ENCODE measurements around the gene ZNF511. TPM values are rescaled to one million over a fixed set of nuclear protein-coding genes. Genes with fewer than 3 reads are reported as not detected.
A peak's percentile ranks its signal among the peaks of the same experiment; 100 is the strongest.

ZNF511 gene
- polyA plus RNA-seq, 1 experiment: 21.6 TPM

DNA sequence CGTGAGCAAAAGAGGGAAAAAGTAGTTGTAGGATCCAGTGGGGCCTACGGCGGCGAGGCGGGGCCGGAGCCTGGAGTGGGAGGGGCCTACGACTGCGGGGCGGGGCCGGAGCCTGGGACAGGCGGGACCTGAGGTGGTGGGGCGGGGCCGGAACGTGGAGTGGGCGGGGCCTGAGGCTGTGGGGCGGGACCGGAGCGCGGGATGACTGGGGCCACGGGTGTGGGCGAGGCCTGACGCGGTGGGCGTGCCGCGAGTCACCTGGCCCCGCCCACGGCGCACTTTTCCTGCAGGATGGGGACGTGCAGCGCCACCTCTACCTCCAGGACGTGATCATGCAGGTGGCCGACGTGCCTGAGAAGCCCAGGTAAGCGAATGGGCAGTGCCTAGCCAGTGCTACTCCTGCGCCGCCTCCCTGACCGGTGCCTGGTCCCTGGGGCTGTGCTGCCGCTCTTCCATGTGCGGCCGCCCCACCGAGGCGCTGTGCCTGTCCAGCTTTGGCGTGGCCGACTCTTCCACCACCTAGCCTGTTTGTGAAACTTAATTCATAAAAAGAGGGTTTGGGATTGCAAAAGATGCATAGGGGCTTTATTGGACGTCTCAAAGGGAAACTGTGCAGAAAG lies 496 bp downstream of the ZNF511 start:
- DNase-seq (ENCODE audit: low read depth, low spot score): peak; percentile 68
- CTCF ChIA-PET: no interaction called here

DNA sequence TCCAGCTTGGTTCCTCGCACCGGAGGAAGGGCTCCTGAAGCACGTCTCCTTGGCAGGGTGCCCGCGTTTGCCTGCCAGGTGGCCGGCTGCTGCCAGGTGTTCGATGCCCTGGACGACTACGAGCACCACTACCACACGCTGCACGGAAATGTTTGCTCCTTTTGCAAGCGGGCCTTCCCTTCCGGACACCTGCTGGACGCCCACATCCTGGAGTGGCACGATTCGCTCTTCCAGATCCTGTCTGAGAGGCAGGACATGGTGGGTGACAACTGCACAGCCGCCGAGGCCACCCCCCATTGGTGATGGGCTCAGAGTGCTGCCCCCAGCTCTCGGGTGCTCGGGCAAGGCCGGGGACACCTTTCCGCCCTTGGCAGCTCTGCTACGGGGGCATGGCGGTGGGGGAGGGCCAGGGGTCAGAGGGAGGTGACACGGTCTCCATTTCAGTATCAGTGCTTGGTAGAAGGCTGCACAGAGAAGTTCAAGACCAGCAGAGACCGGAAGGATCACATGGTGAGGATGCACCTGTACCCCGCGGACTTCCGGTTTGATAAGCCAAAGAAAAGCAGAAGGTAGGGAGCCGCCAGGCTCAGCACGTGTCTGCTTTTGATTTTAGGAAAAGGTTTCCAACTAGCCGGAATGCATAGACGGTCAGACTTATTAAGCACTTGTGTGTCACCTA lies 1.1 kb downstream of the ZNF511 start:
- Histone ChIP-seq H3K4me3 (ENCODE audit: low read depth, low read length) (no peak overlapping the region), H3K27me3 (ENCODE audit: control insufficient read depth, insufficient read depth, low read length) (no peaks in the 10 kb centered on the region), H3K9me3 (ENCODE audit: control insufficient read depth, insufficient read depth, low read length) (peaks cover 7% of the 10 kb centered on the region; the same call in 1 of the 2 replicates), H3K27ac (ENCODE audit: low read depth, low read length) (no peak overlapping the region)
- TF ChIP-seq, protein P1, sequence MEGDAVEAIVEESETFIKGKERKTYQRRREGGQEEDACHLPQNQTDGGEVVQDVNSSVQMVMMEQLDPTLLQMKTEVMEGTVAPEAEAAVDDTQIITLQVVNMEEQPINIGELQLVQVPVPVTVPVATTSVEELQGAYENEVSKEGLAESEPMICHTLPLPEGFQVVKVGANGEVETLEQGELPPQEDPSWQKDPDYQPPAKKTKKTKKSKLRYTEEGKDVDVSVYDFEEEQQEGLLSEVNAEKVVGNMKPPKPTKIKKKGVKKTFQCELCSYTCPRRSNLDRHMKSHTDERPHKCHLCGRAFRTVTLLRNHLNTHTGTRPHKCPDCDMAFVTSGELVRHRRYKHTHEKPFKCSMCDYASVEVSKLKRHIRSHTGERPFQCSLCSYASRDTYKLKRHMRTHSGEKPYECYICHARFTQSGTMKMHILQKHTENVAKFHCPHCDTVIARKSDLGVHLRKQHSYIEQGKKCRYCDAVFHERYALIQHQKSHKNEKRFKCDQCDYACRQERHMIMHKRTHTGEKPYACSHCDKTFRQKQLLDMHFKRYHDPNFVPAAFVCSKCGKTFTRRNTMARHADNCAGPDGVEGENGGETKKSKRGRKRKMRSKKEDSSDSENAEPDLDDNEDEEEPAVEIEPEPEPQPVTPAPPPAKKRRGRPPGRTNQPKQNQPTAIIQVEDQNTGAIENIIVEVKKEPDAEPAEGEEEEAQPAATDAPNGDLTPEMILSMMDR (IDR thresholded peaks at IDR 0.05; ENCODE audit: low read depth, low read length): no peak
- ChIA-PET CTCF (interaction anchor here (1.2 kb wide), 1 partner anchor 20 kb away, joined by 5 read pairs; no protein-coding TSS in a partner anchor), POLR2A (no interaction called here)
- no peak for DNase-seq (ENCODE audit: low read depth, low spot score)

More for the DNA sequence above, 496 bp downstream of the ZNF511 start:
- no peaks in the 10 kb centered on the region for H3K27me3 ChIP-seq (ENCODE audit: control insufficient read depth, insufficient read depth, low read length)
- POLR2A ChIA-PET: no interaction called here
- peak overlapping the region; percentile 70 for H3K27ac ChIP-seq (ENCODE audit: low read depth, low read length)
- peaks cover 7% of the 10 kb centered on the region; the same call in 1 of the 2 replicates for H3K9me3 ChIP-seq (ENCODE audit: control insufficient read depth, insufficient read depth, low read length)
- TF ChIP-seq, protein P1 (IDR thresholded peaks at IDR 0.05; ENCODE audit: low read depth, low read length): no peak
- peak overlapping the region; percentile 82 for H3K4me3 ChIP-seq (ENCODE audit: low read depth, low read length)

DNA sequence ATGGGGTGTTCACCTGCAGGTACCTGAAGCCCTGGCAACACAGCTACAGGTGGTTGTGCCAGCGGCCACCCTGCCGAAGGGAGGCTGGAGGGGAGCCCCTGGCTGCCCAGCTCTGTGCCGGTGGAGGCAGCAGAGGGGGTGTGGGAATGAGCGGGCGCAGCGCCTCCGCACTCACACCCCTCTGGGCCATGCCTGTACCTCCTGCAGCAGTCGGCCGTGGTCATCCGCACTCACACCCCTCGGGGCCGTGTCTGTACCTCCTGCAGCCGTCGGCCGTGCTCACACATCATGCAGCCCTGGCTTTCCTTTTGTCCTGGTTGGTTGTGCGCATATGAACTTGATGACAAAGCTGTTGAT lies 1.7 kb downstream of the ZNF511 start:
- TF ChIP-seq, protein P1 (IDR thresholded peaks at IDR 0.05; ENCODE audit: low read depth, low read length): no peak
- CTCF ChIA-PET: interaction anchor here (1.2 kb wide), 1 partner anchor 19 kb away, joined by 5 read pairs; no protein-coding TSS in a partner anchor
- POLR2A ChIA-PET: no interaction called here
- Histone ChIP-seq H3K27me3 (ENCODE audit: control insufficient read depth, insufficient read depth, low read length) (no peaks in the 10 kb centered on the region), H3K4me3 (ENCODE audit: low read depth, low read length) (no peak overlapping the region), H3K9me3 (ENCODE audit: control insufficient read depth, insufficient read depth, low read length) (peaks cover 7% of the 10 kb centered on the region; the same call in 1 of the 2 replicates), H3K27ac (ENCODE audit: low read depth, low read length) (no peak overlapping the region)
- DNase-seq (ENCODE audit: low read depth, low spot score): no peak

DNA sequence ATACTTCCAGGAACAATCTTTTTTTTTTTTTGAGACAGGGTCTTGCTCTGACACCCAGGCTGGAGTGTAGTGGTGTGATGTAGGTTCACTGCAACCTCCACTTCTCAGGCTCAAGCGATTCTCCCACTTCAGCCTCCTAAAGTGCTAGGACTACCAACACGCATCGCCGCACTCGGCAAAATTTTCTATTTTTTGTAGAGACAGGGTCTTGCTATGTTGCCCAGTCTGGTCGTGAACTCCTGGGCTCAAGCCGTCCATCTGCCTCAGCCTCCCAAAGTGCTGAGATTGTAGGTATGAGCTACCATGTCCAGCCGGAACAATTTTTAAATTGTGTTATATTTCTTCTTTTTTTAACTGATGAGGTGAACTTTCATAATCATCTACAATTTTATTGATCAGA lies 2.1 kb downstream of the ZNF511 start:
- TF ChIP-seq, protein P1 (IDR thresholded peaks at IDR 0.05; ENCODE audit: low read depth, low read length): no peak
- ChIA-PET POLR2A (no interaction called here), CTCF (interaction anchor here (1.2 kb wide), 1 partner anchor 19 kb away, joined by 5 read pairs; no protein-coding TSS in a partner anchor)
- Histone ChIP-seq H3K27ac (ENCODE audit: low read depth, low read length) (no peak overlapping the region), H3K27me3 (ENCODE audit: control insufficient read depth, insufficient read depth, low read length) (no peaks in the 10 kb centered on the region), H3K4me3 (ENCODE audit: low read depth, low read length) (no peak overlapping the region), H3K9me3 (ENCODE audit: control insufficient read depth, insufficient read depth, low read length) (peaks cover 8% of the 10 kb centered on the region)
- DNase-seq (ENCODE audit: low read depth, low spot score): no peak

DNA sequence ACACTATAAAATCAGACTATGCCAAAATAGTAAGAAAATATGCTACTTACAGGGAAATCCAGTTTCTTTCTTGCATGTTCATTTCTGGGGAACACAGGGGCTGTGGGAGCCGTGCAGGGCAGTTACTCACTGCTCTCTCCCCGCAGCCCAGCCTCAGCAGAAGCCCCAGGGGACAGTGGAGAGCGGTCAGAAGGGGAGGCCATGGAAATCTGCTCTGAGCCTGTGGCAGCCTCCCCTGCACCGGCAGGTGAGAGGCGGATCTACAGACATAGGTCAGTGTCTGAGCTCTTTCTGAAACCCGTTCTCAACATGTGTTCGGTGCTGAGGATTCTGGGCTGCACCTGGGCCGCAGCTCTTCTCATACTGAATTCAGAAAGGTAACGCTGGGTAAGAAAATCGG lies 2.9 kb downstream of the ZNF511 start:
- peaks cover 14% of the 10 kb centered on the region for H3K9me3 ChIP-seq (ENCODE audit: control insufficient read depth, insufficient read depth, low read length)
- ChIA-PET CTCF (interaction anchor here (0.6 to 1.2 kb wide), 2 partner anchors 13 to 18 kb away, joined by 3 to 5 read pairs; no protein-coding TSS in a partner anchor), POLR2A (no interaction called here)
- DNase-seq (ENCODE audit: low read depth, low spot score): no peak
- no peak overlapping the region for H3K4me3 ChIP-seq (ENCODE audit: low read depth, low read length)
- TF ChIP-seq, protein P1 (IDR thresholded peaks at IDR 0.05; ENCODE audit: low read depth, low read length): no peak
- H3K27me3 ChIP-seq (ENCODE audit: control insufficient read depth, insufficient read depth, low read length): no peaks in the 10 kb centered on the region
- H3K27ac ChIP-seq (ENCODE audit: low read depth, low read length): no peak overlapping the region
